ENCODE results near the gene ALG13.

ALG13 gene

GRCh38 chrX:111695297-111695880 lies 14.4 kb downstream of the ALG13 start:
- no peak for TF ChIP-seq CTCF (IDR thresholded peaks at IDR 0.05; ENCODE audit: insufficient read depth, missing control alignments)
- peak; percentile 61 for FAIRE-seq

GRCh38 chrX:111719426-111720210 lies 38.6 kb downstream of the ALG13 start:
- FAIRE-seq (no peak), DNase-seq (ENCODE audit: insufficient read length, low spot score) (no peak)
- peak; percentile 47 for TF ChIP-seq CTCF (IDR thresholded peaks at IDR 0.05; ENCODE audit: insufficient read depth, missing control alignments)

More at GRCh38 chrX:111695297-111695880, 14.4 kb downstream of the ALG13 start:
- DNase-seq (ENCODE audit: insufficient read length, low spot score) = no peak

- DNase-seq (ENCODE audit: insufficient read length, low spot score) (no peak), FAIRE-seq (no peak)
- TF ChIP-seq CTCF (IDR thresholded peaks at IDR 0.05; ENCODE audit: insufficient read depth, missing control alignments) = no peak
Measured at GRCh38 chrX:111728096-111728495, 47.1 kb downstream of the ALG13 start.

- DNase-seq (ENCODE audit: insufficient read length, low spot score) (no peak), FAIRE-seq (no peak)
- TF ChIP-seq CTCF (IDR thresholded peaks at IDR 0.05; ENCODE audit: insufficient read depth, missing control alignments) = no peak
Measured at GRCh38 chrX:111731351-111731750, 50.4 kb downstream of the ALG13 start.

- no peak for TF ChIP-seq CTCF (IDR thresholded peaks at IDR 0.05; ENCODE audit: insufficient read depth, missing control alignments)
- FAIRE-seq (no peak), DNase-seq (ENCODE audit: insufficient read length, low spot score) (no peak)
Measured at GRCh38 chrX:111736571-111736970, 55.6 kb downstream of the ALG13 start.

GRCh38 chrX:111742018-111742417 lies 61.0 kb downstream of the ALG13 start:
- TF ChIP-seq CTCF (IDR thresholded peaks at IDR 0.05; ENCODE audit: insufficient read depth, missing control alignments) = no peak
- no peak for FAIRE-seq
- DNase-seq (ENCODE audit: insufficient read length, low spot score) = no peak

GRCh38 chrX:111743316-111743715 lies 62.3 kb downstream of the ALG13 start:
- DNase-seq (ENCODE audit: insufficient read length, low spot score) (no peak), FAIRE-seq (peak; percentile 86)
- no peak for TF ChIP-seq CTCF (IDR thresholded peaks at IDR 0.05; ENCODE audit: insufficient read depth, missing control alignments)

Data from D721Med (cell line).